Activated CD8-positive, alpha-beta T cell treated with anti-CD3 and anti-CD28 coated beads for 36 hours (primary cell): ENCODE data around the gene ENDOU. TPM values are rescaled to one million over a fixed set of nuclear protein-coding genes. Genes with fewer than 3 reads are reported as not detected.

ENCODE experiments used
- ATAC-seq: fragments of 200-7000 bp; cut with Tn5 transposase; one replicate; pipeline ENCODE4 v1.10.0; 2021; ENCODE audit warnings: mild to moderate bottlenecking, moderate library complexity
- CTCF ChIA-PET: fragments of 350-600 bp; sonication (Branson Sonifier 250); formaldehyde crosslinking; loops from one replicate; lab custom pipeline; 2021; ENCODE audit warnings: antibody characterized with exemption; lab: Charles Lee
- POLR2A ChIA-PET: fragments of 350-600 bp; sonication (Branson Sonifier 250); formaldehyde crosslinking; loops from one replicate; lab custom pipeline; 2021; ENCODE audit warnings: antibody characterized with exemption; lab: Charles Lee
- DNase-seq: peaks from one replicate; pipeline ENCODE4 v3.0.0-alpha.2; 2020
- H3K27ac Mint-ChIP-seq: one replicate; pipeline ENCODE4 v1.8.0; 2021; ENCODE audit warnings: mild to moderate bottlenecking, mixed read lengths
- H3K27me3 Mint-ChIP-seq: one replicate; pipeline ENCODE4 v1.8.0; 2021; ENCODE audit warnings: mixed read lengths
- H3K36me3 Mint-ChIP-seq: one replicate; pipeline ENCODE4 v1.8.0; 2021; ENCODE audit warnings: low read depth, mixed read lengths
- H3K4me1 Mint-ChIP-seq: one replicate; pipeline ENCODE4 v1.8.0; 2021; ENCODE audit warnings: low read depth, mixed read lengths
- H3K4me3 Mint-ChIP-seq: one replicate; pipeline ENCODE4 v1.8.0; 2021; ENCODE audit warnings: mild to moderate bottlenecking, moderate library complexity, mixed read lengths
- H3K9me3 Mint-ChIP-seq: one replicate; pipeline ENCODE4 v1.8.0; 2021; ENCODE audit warnings: mixed read lengths
- CTCF ChIP-seq: fragments of 200-600 bp; IDR thresholded peaks from one replicate; pipeline ENCODE4 v1.8.0; 2022; ENCODE audit warnings: antibody characterized with exemption, mild to moderate bottlenecking
- intact Hi-C: fragments of 100-400 bp; cut with micrococcal nuclease; formaldehyde crosslinking; loops from one replicate; pipeline ENCODE4 v1.10.0; 2022
- total RNA-seq, 2 experiments: library from RNA; stranded (reverse); gene quantifications; one replicate each; pipeline ENCODE4 v1.2.3, GENCODE V29; 2021

Gene ENDOU
- total RNA-seq, 2 experiments from 2014 or later: not detected

- intact Hi-C loops: no loop called here
- H3K4me1 Mint-ChIP-seq: peaks cover 16% of the 10 kb centered on the region
- POLR2A ChIA-PET: interaction anchor here (3.0 kb wide), 1 partner anchor 22 kb away, joined by 15 read pairs; no protein-coding TSS in a partner anchor
- H3K27me3 Mint-ChIP-seq: no peaks in the 10 kb centered on the region
- H3K36me3 Mint-ChIP-seq: no peaks in the 10 kb centered on the region
- no peak overlapping the region for H3K4me3 Mint-ChIP-seq
- CTCF ChIA-PET: interaction anchor here (6.4 to 12.5 kb wide), 4 partner anchors 11 to 91 kb away, joined by 92 to 685 read pairs (median 320); partner anchors contain the start of genes ENDOU, RAPGEF3 and SLC48A1
- no peaks in the 10 kb centered on the region for H3K9me3 Mint-ChIP-seq
- ATAC-seq: no peak
- DNase-seq: no peak
- TF ChIP-seq CTCF: no peak
- H3K27ac Mint-ChIP-seq: no peak overlapping the region
These were observed 20.3 kb upstream of the ENDOU start for GRCh38 chr12:47745485-47746041.

GRCh38 chr12:47744778-47745436 is 19.6 kb upstream of the ENDOU start:
- intact Hi-C loops: loop anchor here (5.0 kb wide), 1 partner anchor 92 kb away; no protein-coding TSS in a partner anchor
- CTCF ChIA-PET: interaction anchor here (0.9 to 12.5 kb wide), 14 partner anchors 9 to 218 kb away, joined by 3 to 685 read pairs (median 9); partner anchors contain the start of genes ENDOU, RAPGEF3, SLC48A1 and TMEM106C
- Mint-ChIP-seq H3K27ac (no peak overlapping the region), H3K9me3 (no peaks in the 10 kb centered on the region), H3K4me1 (peaks cover 20% of the 10 kb centered on the region), H3K36me3 (no peaks in the 10 kb centered on the region), H3K4me3 (no peak overlapping the region), H3K27me3 (no peaks in the 10 kb centered on the region)
- no peak for TF ChIP-seq CTCF
- POLR2A ChIA-PET: interaction anchor here (0.6 to 3.0 kb wide), 5 partner anchors 22 to 42 kb away, joined by 3 to 15 read pairs (median 3); no protein-coding TSS in a partner anchor
- DNase-seq (no peak), ATAC-seq (no peak)

- peak; percentile 78 for DNase-seq
- H3K36me3 Mint-ChIP-seq: no peaks in the 10 kb centered on the region
- no peaks in the 10 kb centered on the region for H3K27me3 Mint-ChIP-seq
- no peak overlapping the region for H3K27ac Mint-ChIP-seq
- peak; percentile 67 for TF ChIP-seq CTCF
- H3K4me3 Mint-ChIP-seq: no peak overlapping the region
- no peaks in the 10 kb centered on the region for H3K9me3 Mint-ChIP-seq
- H3K4me1 Mint-ChIP-seq: peaks cover 26% of the 10 kb centered on the region
- peak; percentile 44 for ATAC-seq
- intact Hi-C loops: loop anchor here (5.0 kb wide), 1 partner anchor 93 kb away; no protein-coding TSS in a partner anchor
- ChIA-PET POLR2A (interaction anchor here (0.6 to 3.0 kb wide), 8 partner anchors 23 to 94 kb away, joined by 3 to 15 read pairs (median 4); partner anchors contain the start of gene SLC48A1), CTCF (interaction anchor here (0.6 to 12.5 kb wide), 23 partner anchors 8 to 219 kb away, joined by 3 to 685 read pairs (median 6); partner anchors contain the start of genes ENDOU, RAPGEF3, SLC48A1 and TMEM106C)
These were observed 18.8 kb upstream of the ENDOU start for GRCh38 chr12:47744005-47744651.

GRCh38 chr12:47743311-47743860 is 18.1 kb upstream of the ENDOU start:
- intact Hi-C loops: loop anchor here (2.0 to 5.0 kb wide), 2 partner anchors 23 to 94 kb away; no protein-coding TSS in a partner anchor
- ChIA-PET POLR2A (interaction anchor here (0.8 to 3.0 kb wide), 8 partner anchors 10 to 95 kb away, joined by 3 to 15 read pairs (median 4); partner anchors contain the start of gene SLC48A1), CTCF (interaction anchor here (0.7 to 12.5 kb wide), 40 partner anchors 11 to 711 kb away, joined by 3 to 685 read pairs (median 8); partner anchors contain the start of genes ENDOU, RAPGEF3, RPAP3 and SLC48A1)
- no peak overlapping the region for H3K27ac Mint-ChIP-seq
- DNase-seq (no peak), ATAC-seq (no peak)
- H3K9me3 Mint-ChIP-seq: no peaks in the 10 kb centered on the region
- no peak overlapping the region for H3K4me3 Mint-ChIP-seq
- no peak for TF ChIP-seq CTCF
- peaks cover 26% of the 10 kb centered on the region for H3K4me1 Mint-ChIP-seq
- no peaks in the 10 kb centered on the region for H3K27me3 Mint-ChIP-seq
- H3K36me3 Mint-ChIP-seq: no peaks in the 10 kb centered on the region
